ENCODE data around the gene C10orf53. TPM values are rescaled to one million over a fixed set of nuclear protein-coding genes. Genes with fewer than 3 reads are reported as not detected.

The C10orf53 gene
- total and polyA plus RNA-seq, 10 of the 15 experiments (the other 5 are each of a cell fraction or from before 2014, with no cell fraction given): not detected

DNA sequence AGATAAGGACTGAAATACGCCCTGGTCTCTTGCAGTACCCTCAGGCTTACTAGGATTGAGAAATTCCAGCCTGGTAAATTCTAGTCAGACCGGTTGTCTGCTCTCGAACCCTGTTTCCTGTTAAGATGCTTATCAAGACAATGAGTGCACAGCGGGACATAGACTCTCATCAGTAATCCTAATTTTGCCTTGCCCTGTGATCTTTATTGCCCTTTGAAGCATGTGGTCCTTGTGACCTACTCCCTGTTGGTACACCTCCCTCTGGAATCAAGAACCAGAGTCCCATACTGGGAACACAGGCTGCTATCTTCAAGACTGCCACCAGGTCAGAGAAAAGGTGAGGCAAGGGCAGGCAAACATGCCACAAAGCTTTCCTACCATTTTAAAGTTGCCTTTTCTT, 7.2 kb downstream of the C10orf53 start (continued):
- no peak for TF ChIP-seq CREB1 (IDR thresholded peaks at IDR 0.05; ENCODE audit: low read depth)
- TF ChIP-seq POLR2A (IDR thresholded peaks at IDR 0.05; ENCODE audit: low read depth, low read length): no peak
- no peak for TF ChIP-seq HCFC1 (IDR thresholded peaks at IDR 0.05; ENCODE audit: low read length)

DNA sequence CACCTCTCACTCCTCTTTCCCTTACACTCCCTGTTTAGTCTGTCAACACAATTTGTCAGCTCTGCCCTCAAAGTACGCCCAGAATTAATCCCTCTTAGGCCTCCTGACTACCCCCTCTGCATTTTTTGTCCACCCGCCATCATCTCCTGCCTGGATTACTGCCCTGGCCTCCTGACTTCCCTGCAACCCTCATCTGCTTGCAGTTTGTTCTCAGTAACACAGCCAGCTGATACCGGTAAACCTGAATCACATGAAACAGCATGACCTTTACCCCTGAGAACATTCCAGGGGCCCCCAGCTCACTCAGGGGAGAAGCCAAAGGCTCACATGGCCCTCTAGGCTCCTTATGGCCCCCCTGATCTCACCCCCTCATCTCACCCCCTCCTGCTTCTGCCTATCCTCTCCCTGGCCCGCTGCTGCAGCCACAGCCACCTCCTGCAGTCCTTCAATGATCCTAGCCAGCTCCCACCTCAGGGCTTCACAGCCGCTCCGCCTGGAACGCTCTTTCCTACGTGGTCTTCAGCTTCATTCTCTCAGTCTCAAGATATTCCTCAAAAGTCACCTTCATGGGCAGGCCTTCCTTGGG, 8.9 kb downstream of the C10orf53 start:
- ChIA-PET POLR2A (no interaction called here), CTCF (no interaction called here), SMC1A (ENCODE audit: uncharacterized antibody, unreplicated experiment) (no interaction called here), RAD21 (ENCODE audit: unreplicated experiment) (interaction anchor here (0.6 kb wide), 1 partner anchor 120 kb away, joined by 3 read pairs; no protein-coding TSS in a partner anchor)
- intact Hi-C loops (cut with micrococcal nuclease; ENCODE audit: unreplicated experiment) (no loop called here), in situ Hi-C loops (cut with MboI) (no loop called here)
- no TSS peak for BruUV-seq (replicated peaks)
- Histone ChIP-seq H3K9ac (ENCODE audit: control insufficient read depth, insufficient read depth, low read length) (no peak overlapping the region), H3K4me3 (no peak overlapping the region), H3K9me3 (replicated peaks; ENCODE audit: control insufficient read depth, insufficient read depth, low read length) (no peaks in the 10 kb centered on the region; the same call in 2 of the 3 replicates), H3K27ac (ENCODE audit: control insufficient read depth, insufficient read depth) (no peak overlapping the region), H3K4me2 (ENCODE audit: control insufficient read depth, insufficient read depth) (no peak overlapping the region), H4K20me1 (ENCODE audit: control insufficient read depth, insufficient read depth) (no peaks in the 10 kb centered on the region), H3K79me2 (ENCODE audit: control insufficient read depth, insufficient read depth, low read length) (no peaks in the 10 kb centered on the region), H3K4me1 (ENCODE audit: control insufficient read depth, insufficient read depth, low read length) (no peaks in the 10 kb centered on the region), H3K36me3 (ENCODE audit: control insufficient read depth in 2 of 2, insufficient read depth in 2 of 2, low read length in 1 of 2) (no peaks in the 10 kb centered on the region), H2AFZ (ENCODE audit: control insufficient read depth, low read depth, low read length) (no peak overlapping the region), H3K27me3 (replicated peaks in 1 of 2; ENCODE audit: control insufficient read depth in 2 of 2, insufficient read depth in 2 of 2, low read length in 1 of 2) (peaks cover 10 to 13% of the 10 kb centered on the region in 2 experiments; a peak in 3 of 4 replicates)
- DNase-seq (ENCODE audit: low read depth, low spot score): no peak
- TF ChIP-seq FOS (IDR thresholded peaks at IDR 0.05; ENCODE audit: borderline replicate concordance, extremely low read depth, insufficient read length): no peak
- TF ChIP-seq BRCA1 (IDR thresholded peaks at IDR 0.05; ENCODE audit: low read depth, low read length): no peak
- FAIRE-seq: no peak
- 38% methylated on average over 8 of the region's 8 CpGs for WGBS (ENCODE audit: insufficient coverage, insufficient replicate concordance, low lambda C conversion rate, missing lambda C conversion rate)
- no peak for ATAC-seq

DNA sequence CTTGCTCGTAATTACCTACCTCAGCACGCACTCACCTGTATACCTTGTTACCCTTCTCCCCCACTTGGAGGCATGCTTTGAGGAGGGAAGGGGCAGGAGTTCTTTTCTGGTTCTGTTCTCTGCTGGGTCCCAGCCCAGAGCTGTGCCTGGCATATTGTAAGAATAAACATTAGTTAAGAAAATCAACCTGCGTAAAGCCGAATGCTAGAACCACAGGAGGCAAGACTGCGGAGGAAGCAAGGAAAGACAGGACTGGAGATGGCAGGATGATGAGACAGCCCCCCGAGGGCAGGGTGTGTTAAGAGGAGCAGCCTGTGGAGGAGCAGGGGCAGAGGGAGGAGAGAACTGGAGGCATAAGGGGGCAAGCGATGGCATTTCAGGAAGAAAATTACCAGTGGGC, 9.5 kb downstream of the C10orf53 start:
- TF ChIP-seq TCF12 (IDR thresholded peaks at IDR 0.05; ENCODE audit: low read depth, low read length) (no peak), SMC3 (IDR thresholded peaks at IDR 0.05; ENCODE audit: borderline replicate concordance, low read length) (no peak), ZNF687 (IDR thresholded peaks at IDR 0.05) (no peak), GATAD2B (conservative IDR thresholded peaks at IDR 0.05; ENCODE audit: low read depth) (no peak), ZNF207 (IDR thresholded peaks at IDR 0.05; ENCODE audit: borderline replicate concordance) (no peak)
- in situ Hi-C loops (cut with MboI): no loop called here
- no peak for FAIRE-seq
- ChIA-PET POLR2A (no interaction called here), CTCF (no interaction called here), RAD21 (ENCODE audit: unreplicated experiment) (no interaction called here), SMC1A (ENCODE audit: uncharacterized antibody, unreplicated experiment) (no interaction called here)
- ATAC-seq: no peak
- no peak overlapping the region for H3K4me3 ChIP-seq
- H3K4me1 ChIP-seq (ENCODE audit: control insufficient read depth, insufficient read depth, low read length): no peaks in the 10 kb centered on the region
- H3K9ac ChIP-seq (ENCODE audit: control insufficient read depth, insufficient read depth, low read length): no peak overlapping the region
- BruUV-seq (replicated peaks): no TSS peak
- no peak overlapping the region for H3K4me2 ChIP-seq (ENCODE audit: control insufficient read depth, insufficient read depth)
- DNase-seq (ENCODE audit: low read depth, low spot score): no peak
- peaks cover 10 to 13% of the 10 kb centered on the region in 2 experiments; a peak in 3 of 4 replicates for H3K27me3 ChIP-seq (replicated peaks in 1 of 2; ENCODE audit: control insufficient read depth in 2 of 2, insufficient read depth in 2 of 2, low read length in 1 of 2)
- H3K36me3 ChIP-seq (ENCODE audit: control insufficient read depth in 2 of 2, insufficient read depth in 2 of 2, low read length in 1 of 2): no peaks in the 10 kb centered on the region
- no peaks in the 10 kb centered on the region; the same call in 2 of the 3 replicates for H3K9me3 ChIP-seq (replicated peaks; ENCODE audit: control insufficient read depth, insufficient read depth, low read length)
- no peak overlapping the region for H2AFZ ChIP-seq (ENCODE audit: control insufficient read depth, low read depth, low read length)
- no peaks in the 10 kb centered on the region for H3K79me2 ChIP-seq (ENCODE audit: control insufficient read depth, insufficient read depth, low read length)
- intact Hi-C loops (cut with micrococcal nuclease; ENCODE audit: unreplicated experiment): no loop called here
- WGBS (ENCODE audit: insufficient coverage, insufficient replicate concordance, low lambda C conversion rate, missing lambda C conversion rate): 17% methylated on average over 7 of the region's 7 CpGs
- no peaks in the 10 kb centered on the region for H4K20me1 ChIP-seq (ENCODE audit: control insufficient read depth, insufficient read depth)
- H3K27ac ChIP-seq (ENCODE audit: control insufficient read depth, insufficient read depth): no peak overlapping the region

Measured in GM12878 (cell line).